ENCODE data around the gene LGSN. TPM values are rescaled to one million over a fixed set of nuclear protein-coding genes. Genes with fewer than 3 reads are reported as not detected.

The LGSN gene
- total and polyA plus RNA-seq, 2 of the 8 experiments (the other 6 are each of a cell fraction or from before 2014, with no cell fraction given), result 0.08 TPM; not detected in 1

GRCh38 chr6:63322981-63323380, 3.2 kb upstream of the LGSN start (continued):
- TF ChIP-seq CHD7 (IDR thresholded peaks at IDR 0.05; ENCODE audit: insufficient replicate concordance, low read length) (no peak), KDM1A (IDR thresholded peaks at IDR 0.05; ENCODE audit: borderline replicate concordance, low read length) (no peak), EZH2 (IDR thresholded peaks at IDR 0.05; ENCODE audit: low read depth, low read length, severe bottlenecking) (no peak), ASH2L (IDR thresholded peaks at IDR 0.05; ENCODE audit: low read length) (no peak), RNF2 (IDR thresholded peaks at IDR 0.05; ENCODE audit: borderline replicate concordance, low read depth, low read length, missing control alignments, poor library complexity, severe bottlenecking) (no peak), SIN3A (conservative IDR thresholded peaks at IDR 0.05 in 1 of 2, IDR thresholded peaks at IDR 0.05 in 1 of 2; ENCODE audit: low read depth in 1 of 2, low read length in 2 of 2) (no peak), SUZ12 (IDR thresholded peaks at IDR 0.05; ENCODE audit: low read length) (no peak), POLR2A (IDR thresholded peaks at IDR 0.05; ENCODE audit: control extremely low read depth in 1 of 2, low read depth in 2 of 2, low read length in 2 of 2) (no peak)
- TF ChIP-seq, protein P1, sequence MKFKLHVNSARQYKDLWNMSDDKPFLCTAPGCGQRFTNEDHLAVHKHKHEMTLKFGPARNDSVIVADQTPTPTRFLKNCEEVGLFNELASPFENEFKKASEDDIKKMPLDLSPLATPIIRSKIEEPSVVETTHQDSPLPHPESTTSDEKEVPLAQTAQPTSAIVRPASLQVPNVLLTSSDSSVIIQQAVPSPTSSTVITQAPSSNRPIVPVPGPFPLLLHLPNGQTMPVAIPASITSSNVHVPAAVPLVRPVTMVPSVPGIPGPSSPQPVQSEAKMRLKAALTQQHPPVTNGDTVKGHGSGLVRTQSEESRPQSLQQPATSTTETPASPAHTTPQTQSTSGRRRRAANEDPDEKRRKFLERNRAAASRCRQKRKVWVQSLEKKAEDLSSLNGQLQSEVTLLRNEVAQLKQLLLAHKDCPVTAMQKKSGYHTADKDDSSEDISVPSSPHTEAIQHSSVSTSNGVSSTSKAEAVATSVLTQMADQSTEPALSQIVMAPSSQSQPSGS (IDR thresholded peaks at IDR 0.05; ENCODE audit: low read length), result no peak

All from H1 (cell line).